Pons (tissue), 1 donor: ENCODE measurements around the gene ABLIM1.

Experiments
- DNase-seq: peaks from one replicate; pipeline ENCODE4 v3.0.0-alpha.2; 2016; ENCODE audit warnings: low spot score

Gene ABLIM1

GRCh38 chr10:114646426-114646825 is 11.6 kb downstream of the ABLIM1 start:
- no peak for DNase-seq

- DNase-seq: no peak
Observed at GRCh38 chr10:114645706-114646105, 12.4 kb downstream of the ABLIM1 start.

GRCh38 chr10:114643158-114643557 is 14.9 kb downstream of the ABLIM1 start:
- DNase-seq: no peak

- DNase-seq: no peak
Observed at GRCh38 chr10:114642729-114643128, 15.3 kb downstream of the ABLIM1 start.

- no peak for DNase-seq
Observed at GRCh38 chr10:114638821-114639625, 19.1 kb downstream of the ABLIM1 start.

- DNase-seq: no peak
Observed at GRCh38 chr10:114635797-114636550, 22.1 kb downstream of the ABLIM1 start.

- DNase-seq: no peak
Observed at GRCh38 chr10:114635101-114635500, 23.0 kb downstream of the ABLIM1 start.

- peak; percentile 54 for DNase-seq
Observed at GRCh38 chr10:114634609-114634979, 23.5 kb downstream of the ABLIM1 start.

GRCh38 chr10:114632869-114633715 is 25.0 kb downstream of the ABLIM1 start:
- DNase-seq: peak; percentile 25

- DNase-seq: no peak
Observed at GRCh38 chr10:114631666-114632417, 26.2 kb downstream of the ABLIM1 start.

- DNase-seq: no peak
Observed at GRCh38 chr10:114631090-114631665, 26.9 kb downstream of the ABLIM1 start.

GRCh38 chr10:114629824-114630730 is 28.0 kb downstream of the ABLIM1 start:
- no peak for DNase-seq

GRCh38 chr10:114629083-114629823 is 28.8 kb downstream of the ABLIM1 start:
- no peak for DNase-seq

GRCh38 chr10:114628106-114628505 is 30.0 kb downstream of the ABLIM1 start:
- DNase-seq: no peak

GRCh38 chr10:114626841-114627240 is 31.2 kb downstream of the ABLIM1 start:
- DNase-seq: no peak

- no peak for DNase-seq
Observed at GRCh38 chr10:114624951-114625780, 32.9 kb downstream of the ABLIM1 start.

- no peak for DNase-seq
Observed at GRCh38 chr10:114624422-114624821, 33.7 kb downstream of the ABLIM1 start.

- no peak for DNase-seq
Observed at GRCh38 chr10:114623661-114624294, 34.3 kb downstream of the ABLIM1 start.
